ENCODE data around the gene C1QL4. TPM values are rescaled to one million over a fixed set of nuclear protein-coding genes. Genes with fewer than 3 reads are reported as not detected.

Gene C1QL4
- total RNA-seq, 1 donor from 2014 or later: not detected

- DNase-seq (ENCODE audit: low spot score): peak; percentile 77
These were observed 10.6 kb upstream of the C1QL4 start for GRCh38 chr12:49347311-49348193.

GRCh38 chr12:49346659-49347310, 9.8 kb upstream of the C1QL4 start, which contains the start of gene DNAJC22:
Gene DNAJC22 (plus strand): TSS chr12:49346888. CDS start chr12:49348873, 1,985 bp downstream.
- no peak for DNase-seq (ENCODE audit: low spot score)

DNA sequence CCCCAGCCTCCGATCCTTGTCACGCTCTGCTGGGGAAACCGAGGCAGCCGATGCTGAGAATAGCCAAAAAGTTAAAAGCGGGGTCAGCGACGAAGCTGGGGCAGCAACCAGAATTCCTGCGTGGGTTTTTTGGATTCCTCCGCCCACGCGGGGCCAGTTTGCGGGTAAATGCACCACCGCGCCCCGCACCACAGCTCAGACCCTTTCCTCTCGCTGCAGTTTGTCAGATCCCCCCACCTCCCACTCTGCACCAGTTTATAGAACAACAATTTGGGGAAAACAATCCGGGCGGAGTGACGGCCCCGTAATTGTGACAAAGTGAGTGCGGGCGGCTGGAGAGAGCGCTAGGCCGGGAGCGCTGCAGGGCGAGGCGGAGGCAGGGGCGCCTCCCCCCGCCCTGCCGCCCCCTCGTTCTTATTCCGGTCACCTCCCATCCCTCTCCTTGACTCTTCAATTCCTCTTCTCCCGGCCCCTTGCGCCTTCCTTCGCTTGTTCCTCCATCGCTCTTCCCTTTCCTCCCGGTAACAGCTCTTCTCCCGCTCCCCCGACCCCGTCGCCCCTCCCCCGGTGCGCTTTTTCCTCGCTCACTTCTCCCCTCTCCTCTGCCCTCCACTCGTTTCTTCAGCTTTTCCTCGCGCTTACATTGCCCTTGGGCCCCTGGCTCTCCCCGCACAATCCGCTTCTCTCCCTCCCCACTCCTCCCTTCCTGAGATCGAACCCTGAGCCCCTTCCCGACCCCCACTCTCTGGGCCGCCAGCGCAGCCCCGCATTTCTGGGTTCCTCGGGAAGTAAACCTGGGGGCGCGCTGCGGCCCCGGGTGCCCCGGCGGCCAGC, 9.1 kb upstream of the C1QL4 start:
- no peak for DNase-seq (ENCODE audit: low spot score)

- no peak for DNase-seq (ENCODE audit: low spot score)
These were observed 8.2 kb upstream of the C1QL4 start for GRCh38 chr12:49345051-49345824.

- DNase-seq (ENCODE audit: low spot score): peak; percentile 7
These were observed 7.6 kb upstream of the C1QL4 start for GRCh38 chr12:49344486-49345050.

DNA sequence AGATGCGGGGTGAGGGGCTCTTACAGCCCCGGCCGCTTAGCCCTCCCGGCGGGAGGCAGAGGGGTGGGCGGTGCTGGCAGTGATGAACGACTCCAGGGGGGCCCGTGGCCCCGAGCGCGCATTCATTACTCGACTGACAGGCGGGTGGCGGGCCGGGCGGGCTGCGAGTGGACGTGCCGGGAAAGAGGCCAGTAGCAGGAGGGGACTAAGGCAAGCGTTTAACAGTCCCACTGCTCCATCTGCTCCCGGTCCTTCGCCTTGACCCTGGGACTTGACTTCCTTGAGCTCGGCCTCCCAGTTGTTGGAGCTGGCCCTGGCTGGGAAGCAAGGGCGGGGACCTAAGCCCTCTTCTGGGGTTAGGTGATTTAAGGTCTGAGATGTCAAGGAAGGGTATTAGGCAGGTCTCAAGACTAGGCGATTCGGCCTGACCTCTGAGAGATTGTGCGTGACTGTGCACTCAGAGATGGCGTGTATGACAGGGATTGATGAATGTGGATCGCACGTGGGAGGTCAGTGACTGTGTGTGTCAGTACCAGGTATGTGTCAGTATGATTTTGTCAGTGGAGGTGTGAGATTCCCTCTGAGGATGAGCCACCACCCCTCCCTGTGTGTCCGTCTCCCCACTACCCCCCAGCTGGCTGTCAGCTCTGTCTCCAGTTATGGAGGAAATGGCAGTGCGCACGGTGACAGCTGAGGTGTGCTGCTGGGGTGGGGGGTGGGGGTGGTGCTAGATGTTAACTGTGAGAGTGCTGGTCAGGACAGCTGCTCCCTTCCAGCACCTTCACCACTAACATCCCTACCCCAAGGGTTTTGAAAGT, 6.1 kb upstream of the C1QL4 start:
- peak; percentile 41 for DNase-seq (ENCODE audit: low spot score)

DNA sequence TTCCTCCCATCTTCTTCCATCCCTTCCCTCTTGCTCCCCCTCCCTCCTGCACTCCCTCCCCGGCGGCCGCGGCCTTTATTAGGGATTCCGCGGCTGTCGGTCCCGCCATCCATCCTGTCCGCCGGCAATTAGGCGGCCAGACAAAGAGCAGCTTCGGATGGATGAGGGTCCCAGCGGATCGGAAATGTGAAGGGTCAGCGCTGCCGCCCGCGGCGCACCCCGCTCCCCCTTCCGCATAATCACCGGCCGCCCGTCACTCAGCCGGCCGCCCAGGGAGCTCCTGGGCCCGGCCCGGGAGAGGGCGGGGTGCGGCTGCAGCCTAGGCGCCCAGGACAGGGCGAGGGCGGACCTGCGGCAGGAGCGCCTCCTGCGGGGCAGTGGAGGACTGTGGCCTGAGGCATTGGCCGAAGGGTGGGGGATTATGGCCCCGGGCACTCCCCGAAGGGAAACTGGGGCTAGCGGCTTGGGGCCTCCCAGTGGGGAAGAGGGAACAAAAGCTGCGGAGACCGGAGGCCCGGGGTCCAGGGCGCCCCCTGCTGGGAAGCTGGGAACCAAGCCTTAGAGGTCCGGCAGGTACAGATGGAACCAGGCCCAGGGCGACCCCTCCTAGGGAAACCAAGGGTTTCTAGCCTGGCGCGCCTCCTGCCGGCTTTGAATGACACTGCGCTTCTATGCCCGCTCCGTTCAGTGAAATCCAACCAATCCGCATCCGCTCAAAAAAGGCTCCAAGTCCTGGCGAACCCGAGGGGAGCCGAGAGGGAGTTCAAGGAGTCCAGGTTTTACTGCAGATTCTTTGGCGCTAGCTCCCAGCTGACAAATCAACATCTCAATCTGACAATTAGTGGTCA, 5.3 kb upstream of the C1QL4 start:
- no peak for DNase-seq (ENCODE audit: low spot score)

- DNase-seq (ENCODE audit: low spot score): no peak
These were observed 4.7 kb upstream of the C1QL4 start for GRCh38 chr12:49341777-49342065.

- DNase-seq (ENCODE audit: low spot score): no peak
These were observed 4.2 kb upstream of the C1QL4 start for GRCh38 chr12:49340971-49341776.

DNA sequence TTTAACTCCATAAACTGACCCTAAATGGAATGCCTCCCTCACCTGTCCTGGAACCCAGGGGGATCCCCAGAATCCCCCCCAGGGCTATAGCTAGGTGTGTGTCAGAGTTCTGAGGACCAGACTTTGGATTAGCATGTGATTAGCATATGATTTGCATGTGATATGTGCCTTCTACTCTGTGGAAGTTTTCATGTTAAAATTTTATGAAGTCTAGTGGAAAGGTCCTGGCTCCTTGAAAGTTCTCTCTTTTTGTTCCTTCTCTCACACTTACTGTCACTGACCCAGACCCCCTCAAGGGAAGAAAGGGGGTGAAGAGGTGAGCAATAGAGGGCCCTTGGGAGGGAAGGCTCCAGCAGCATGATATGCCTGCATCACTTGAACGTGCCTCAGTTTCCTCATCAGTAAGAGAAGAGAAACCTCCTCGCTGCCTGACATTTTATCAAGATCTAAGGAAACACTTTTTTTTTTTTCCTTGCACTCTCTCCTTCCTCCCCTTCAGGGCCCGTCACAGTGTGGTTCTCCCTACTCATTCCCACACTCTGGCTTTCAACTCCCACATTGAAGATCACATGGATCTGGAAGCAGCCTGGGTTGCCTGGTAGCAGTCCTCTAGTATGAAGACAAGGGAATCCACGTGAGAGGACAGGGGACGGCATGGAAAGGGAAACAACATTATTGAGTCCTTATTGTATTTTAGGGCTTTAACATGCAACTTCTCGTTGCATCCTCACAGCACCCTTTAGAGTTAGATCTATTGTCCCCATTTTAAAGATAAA, 3.3 kb upstream of the C1QL4 start:
- DNase-seq (ENCODE audit: low spot score): no peak

GRCh38 chr12:49339464-49339861, 2.5 kb upstream of the C1QL4 start:
- DNase-seq (ENCODE audit: low spot score): no peak

- DNase-seq (ENCODE audit: low spot score): no peak
These were observed 2.0 kb upstream of the C1QL4 start for GRCh38 chr12:49338830-49339463.

GRCh38 chr12:49335955-49336644, 888 bp downstream of the C1QL4 start:
- no peak for DNase-seq (ENCODE audit: low spot score)

DNA sequence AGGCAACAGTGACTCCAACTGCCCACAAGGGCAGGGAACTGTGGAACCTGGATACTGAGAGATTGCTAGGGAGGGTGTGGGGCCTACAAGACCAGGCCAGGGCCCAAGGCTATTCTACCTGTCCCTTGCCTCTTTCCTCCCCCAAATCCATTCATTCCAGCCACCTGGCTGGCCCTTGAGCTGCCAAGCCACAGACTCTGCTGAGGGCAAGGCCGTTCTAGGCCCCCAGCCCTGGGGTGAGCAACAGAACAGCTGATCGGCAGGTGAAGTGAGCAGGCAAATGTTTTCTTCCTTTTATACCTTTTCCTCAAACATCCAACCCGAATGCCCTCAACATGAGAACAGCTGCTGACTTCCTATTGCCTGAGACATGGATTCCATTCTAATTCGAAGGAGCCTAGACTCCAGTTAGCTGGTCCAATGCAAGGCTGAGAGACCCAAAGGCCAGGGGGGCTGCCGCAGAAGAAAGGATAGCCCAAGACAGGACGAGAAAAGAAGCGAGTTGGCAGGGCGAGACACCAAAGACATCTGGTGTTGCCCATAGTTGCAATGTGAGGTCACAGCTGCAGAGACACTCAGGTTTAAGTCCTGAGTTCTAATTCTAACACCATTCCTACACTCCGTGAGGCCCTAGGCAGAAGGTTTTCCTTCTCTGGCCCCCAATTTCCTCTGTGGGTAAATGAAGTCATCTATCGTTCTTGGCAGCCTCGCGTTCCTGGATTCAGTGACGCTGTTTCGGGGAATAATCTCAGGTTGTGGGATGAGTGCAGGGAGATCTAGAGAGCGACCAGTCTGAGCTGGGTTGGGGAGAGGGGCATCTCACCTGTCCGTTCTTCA, 1.7 kb downstream of the C1QL4 start:
- no peak for DNase-seq (ENCODE audit: low spot score)

DNA sequence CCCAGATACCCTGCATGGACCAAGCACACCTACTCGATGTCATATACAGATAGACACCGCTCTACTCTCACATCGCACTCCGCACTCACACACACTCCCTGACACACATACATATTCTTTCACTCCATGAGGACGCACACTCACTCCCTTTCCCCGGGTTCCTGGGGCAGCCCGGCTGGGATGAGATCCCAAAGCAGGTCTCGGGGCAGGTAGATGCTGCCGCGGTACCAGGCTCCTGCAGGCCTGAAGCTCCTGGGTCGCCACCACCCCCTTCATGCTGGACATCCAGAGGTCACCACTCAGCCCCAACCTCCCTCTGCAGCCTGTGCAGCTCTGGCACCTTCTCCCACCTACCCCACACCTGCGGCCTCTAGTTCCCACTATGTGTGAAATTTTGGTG, 2.3 kb downstream of the C1QL4 start:
- DNase-seq (ENCODE audit: low spot score): no peak

GRCh38 chr12:49334226-49334625, 2.8 kb downstream of the C1QL4 start:
- DNase-seq (ENCODE audit: low spot score): no peak
